Measurements from ENCODE around the gene NPHP4. TPM values are rescaled to one million over a fixed set of nuclear protein-coding genes. Genes with fewer than 3 reads are reported as not detected.

NPHP4 gene
- total and polyA plus RNA-seq, 2 experiments from 2014 or later = 6.4 to 12.7 TPM

GRCh38 chr1:5956022-5956830 is 36.0 kb downstream of the NPHP4 start:
- Histone ChIP-seq H3K36me3 (no peaks in the 10 kb centered on the region), H3K27ac (no peak overlapping the region), H3K27me3 (no peaks in the 10 kb centered on the region), H3K4me3 (no peak overlapping the region), H3K9me3 (ENCODE audit: low read depth) (no peaks in the 10 kb centered on the region), H3K4me1 (ENCODE audit: low read depth) (no peaks in the 10 kb centered on the region)
- TF ChIP-seq CTCF (IDR thresholded peaks at IDR 0.05; ENCODE audit: low read depth, low read length) = no peak
- DNase-seq (ENCODE audit: low read depth in 1 of 2, low spot score in 1 of 2) = no peak

- no peak for TF ChIP-seq CTCF (IDR thresholded peaks at IDR 0.05; ENCODE audit: low read depth, low read length)
- Histone ChIP-seq H3K36me3 (no peaks in the 10 kb centered on the region), H3K9me3 (ENCODE audit: low read depth) (no peaks in the 10 kb centered on the region), H3K4me3 (no peak overlapping the region), H3K27me3 (no peaks in the 10 kb centered on the region), H3K27ac (no peak overlapping the region), H3K4me1 (ENCODE audit: low read depth) (no peaks in the 10 kb centered on the region)
- no peak for DNase-seq (ENCODE audit: low read depth in 1 of 2, low spot score in 1 of 2)
These were observed 36.7 kb downstream of the NPHP4 start for GRCh38 chr1:5955479-5955977.

- Histone ChIP-seq H3K4me1 (ENCODE audit: low read depth) (no peaks in the 10 kb centered on the region), H3K4me3 (no peak overlapping the region), H3K36me3 (no peaks in the 10 kb centered on the region), H3K9me3 (ENCODE audit: low read depth) (no peaks in the 10 kb centered on the region), H3K27ac (no peak overlapping the region), H3K27me3 (no peaks in the 10 kb centered on the region)
- TF ChIP-seq CTCF (IDR thresholded peaks at IDR 0.05; ENCODE audit: low read depth, low read length) = no peak
- DNase-seq (ENCODE audit: low read depth in 1 of 2, low spot score in 1 of 2) = no peak
These were observed 37.3 kb downstream of the NPHP4 start for GRCh38 chr1:5954964-5955363.

- Histone ChIP-seq H3K36me3 (no peaks in the 10 kb centered on the region), H3K4me1 (ENCODE audit: low read depth) (no peaks in the 10 kb centered on the region), H3K27ac (no peak overlapping the region), H3K9me3 (ENCODE audit: low read depth) (no peaks in the 10 kb centered on the region), H3K27me3 (no peaks in the 10 kb centered on the region), H3K4me3 (no peak overlapping the region)
- no peak for DNase-seq (ENCODE audit: low read depth in 1 of 2, low spot score in 1 of 2)
- no peak for TF ChIP-seq CTCF (IDR thresholded peaks at IDR 0.05; ENCODE audit: low read depth, low read length)
These were observed 38.8 kb downstream of the NPHP4 start for GRCh38 chr1:5953386-5953785.

- H3K4me1 ChIP-seq (ENCODE audit: low read depth) = no peaks in the 10 kb centered on the region
- no peaks in the 10 kb centered on the region for H3K27me3 ChIP-seq
- no peak for TF ChIP-seq CTCF (IDR thresholded peaks at IDR 0.05; ENCODE audit: low read depth, low read length)
- DNase-seq (ENCODE audit: low read depth in 1 of 2, low spot score in 1 of 2) = no peak
- H3K27ac ChIP-seq = no peak overlapping the region
- H3K9me3 ChIP-seq (ENCODE audit: low read depth) = no peaks in the 10 kb centered on the region
- H3K36me3 ChIP-seq = no peaks in the 10 kb centered on the region
- H3K4me3 ChIP-seq = no peak overlapping the region
These were observed 40.3 kb downstream of the NPHP4 start for GRCh38 chr1:5951846-5952410.

Data from cardiac muscle cell (in vitro differentiated cells and primary cell).